Measurements from ENCODE around the gene PSMA6.
"Not testable (repeated sequence)": the region's sequence is repeated elsewhere in the genome, so short reads cannot be mapped to it uniquely, and the experiment has no call there.

The PSMA6 gene

GRCh38 chr14:35346738-35347322 is 54.6 kb downstream of the PSMA6 start:
- DNase-seq, result no peak

DNA sequence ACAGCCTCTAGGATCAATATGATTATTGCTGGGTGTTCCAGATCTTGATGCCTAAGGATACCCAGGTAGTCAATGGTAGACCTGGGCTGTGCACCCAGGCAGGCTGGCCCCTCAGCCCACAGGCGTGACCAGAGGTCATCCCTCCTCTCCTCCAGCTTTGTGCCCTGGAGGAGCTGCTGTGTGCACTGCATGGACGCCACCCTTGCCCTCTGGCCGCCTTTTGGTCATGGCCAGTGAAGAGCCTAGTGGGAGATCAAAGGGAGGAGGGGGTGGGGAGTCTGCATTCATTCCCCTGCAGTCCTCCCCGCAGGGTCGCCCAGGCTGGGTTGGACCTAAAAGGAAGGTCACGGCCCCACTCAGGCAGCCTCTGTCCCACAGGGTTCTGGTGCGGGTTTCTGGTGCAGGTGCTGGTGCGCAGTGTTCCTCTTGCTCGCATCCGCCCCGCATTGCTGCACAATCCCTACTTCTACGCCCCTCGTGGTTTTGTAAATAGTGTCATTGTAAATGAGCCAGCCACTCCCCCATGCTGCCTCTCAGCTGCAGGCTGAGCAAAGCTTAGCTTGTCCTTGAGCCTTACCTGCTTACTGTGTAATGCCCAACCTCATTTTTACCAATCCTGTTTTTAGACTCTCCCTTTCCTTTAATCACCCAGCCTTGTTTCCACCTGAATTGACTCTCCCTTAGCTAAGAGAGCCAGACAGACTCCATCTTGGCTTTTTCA is 55.3 kb downstream of the PSMA6 start:
- DNase-seq, result no peak

GRCh38 chr14:35348044-35348380 is 55.8 kb downstream of the PSMA6 start:
- not testable (repeated sequence) for DNase-seq

DNA sequence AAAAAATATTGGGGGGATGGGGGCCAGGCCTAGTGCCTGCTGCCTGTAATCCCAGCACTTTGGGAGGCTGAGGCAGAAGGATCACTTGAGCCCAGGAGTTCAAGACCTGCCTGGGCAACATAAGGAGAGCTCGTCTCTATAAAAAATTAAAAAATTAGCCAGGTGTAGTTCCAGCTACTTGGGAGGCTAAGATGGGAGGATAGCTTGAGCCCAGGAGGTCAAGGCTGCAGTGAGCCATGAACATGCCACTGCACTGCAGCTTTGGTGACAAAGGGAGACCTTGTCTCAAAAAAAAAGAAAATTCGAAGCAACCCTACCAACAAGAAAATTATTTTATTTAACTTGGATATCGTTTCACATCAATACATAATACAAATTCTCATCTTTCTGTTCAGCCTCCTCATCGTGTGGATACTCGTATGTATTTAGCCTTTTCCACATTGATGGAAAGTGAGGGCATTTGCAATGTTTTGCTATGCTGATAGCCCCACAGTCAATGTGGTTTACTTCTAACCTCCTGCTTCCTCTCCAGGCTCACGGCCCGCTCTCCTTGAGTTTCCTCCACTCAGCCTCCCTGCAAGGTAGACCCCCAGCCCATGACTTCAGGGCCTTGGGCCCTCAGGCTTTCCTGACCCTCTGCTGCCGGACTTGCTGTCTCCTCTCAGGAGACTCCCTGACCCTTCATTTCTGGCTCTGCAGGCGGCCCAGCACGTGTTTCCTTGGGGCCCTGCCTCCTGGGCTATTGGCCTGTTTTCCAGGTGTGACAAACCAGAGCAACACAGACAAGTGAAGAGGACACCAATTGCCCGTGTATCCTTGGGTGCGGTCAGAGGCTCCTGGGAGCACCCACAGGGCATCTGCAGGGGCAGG is 57.5 kb downstream of the PSMA6 start:
- DNase-seq, result no peak

DNA sequence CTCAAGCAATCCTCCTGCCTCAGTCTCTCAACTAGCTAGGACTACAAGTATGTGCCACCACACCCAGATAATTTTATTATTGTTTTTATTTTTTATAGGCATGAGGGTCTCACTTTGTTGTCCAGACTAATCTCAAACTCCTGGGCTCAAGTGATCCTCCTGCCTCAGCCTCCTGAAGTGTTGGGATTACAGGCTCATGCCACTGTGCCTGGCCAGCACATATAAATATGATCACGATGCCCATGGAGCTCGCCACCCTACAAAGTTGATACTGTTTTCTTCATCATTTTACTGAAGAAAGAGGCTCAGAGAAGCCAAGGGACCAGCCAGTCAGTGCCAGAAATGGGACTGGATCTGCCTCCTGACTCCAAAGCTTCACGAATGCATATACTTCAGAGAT is 59.3 kb downstream of the PSMA6 start:
- DNase-seq, result no peak

DNA sequence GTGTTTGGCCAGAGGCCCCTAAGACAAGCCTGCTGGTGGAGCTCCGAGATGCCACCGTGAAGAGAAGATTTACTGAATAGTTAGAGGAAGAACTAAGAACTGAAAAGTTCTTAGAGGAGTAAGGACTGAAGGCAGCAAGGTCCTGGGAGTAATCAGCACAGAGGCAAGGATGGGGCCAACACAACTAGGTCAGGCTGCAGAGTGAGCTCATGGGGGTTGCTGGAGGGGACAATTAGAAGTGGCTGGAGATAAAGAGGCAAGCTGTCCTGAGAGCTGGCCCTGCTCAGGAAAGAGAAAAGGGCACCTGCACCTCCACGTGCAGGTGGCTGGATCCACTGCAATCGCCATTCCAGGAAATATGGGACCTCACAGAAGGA is 59.7 kb downstream of the PSMA6 start:
- no peak for DNase-seq

- DNase-seq, result no peak
These were observed 60.4 kb downstream of the PSMA6 start for GRCh38 chr14:35352274-35353233.

GRCh38 chr14:35353409-35354172 is 61.4 kb downstream of the PSMA6 start:
- no peak for DNase-seq

GRCh38 chr14:35355235-35355634 is 63.1 kb downstream of the PSMA6 start:
- not testable (repeated sequence) for DNase-seq

DNA sequence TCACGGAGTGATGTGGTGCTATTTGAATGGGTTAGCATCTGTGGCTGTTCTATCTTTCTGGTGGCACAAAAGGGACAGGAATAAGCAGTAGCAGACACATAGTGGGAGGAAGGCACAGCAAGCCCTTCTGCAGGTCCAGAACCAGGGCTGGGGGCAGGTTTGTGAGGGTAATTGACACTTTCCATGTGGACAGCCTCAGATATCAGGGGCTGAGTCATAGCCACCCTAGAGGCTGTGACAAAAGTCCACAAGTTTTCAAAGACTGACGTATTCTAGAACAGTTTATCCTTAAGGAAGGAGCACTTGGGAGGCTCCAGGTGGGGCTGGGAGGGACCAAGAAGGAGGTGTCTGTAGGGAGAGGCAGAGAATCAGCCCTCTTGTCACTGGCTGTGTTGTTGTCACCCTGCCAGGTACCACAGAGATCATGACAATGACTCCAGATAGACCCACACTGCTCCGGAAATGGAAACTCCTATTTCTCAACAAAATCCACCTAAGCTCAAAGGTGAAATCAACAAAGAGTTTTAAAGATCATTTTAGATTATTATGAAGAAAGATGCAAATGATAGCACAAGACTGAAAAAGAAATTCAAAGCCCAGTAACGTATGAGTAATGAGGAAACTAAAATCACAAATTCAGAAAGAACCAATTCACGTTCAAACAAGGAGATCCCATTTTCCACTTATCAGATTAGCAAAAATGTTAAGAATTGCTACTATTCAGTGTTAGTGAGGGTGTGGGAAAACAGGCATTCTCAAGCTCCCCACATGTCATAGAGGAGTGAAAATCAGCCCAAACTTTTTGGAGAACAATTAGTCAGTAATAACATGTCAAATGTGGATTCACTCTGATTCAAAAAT is 64.0 kb downstream of the PSMA6 start:
- no peak for DNase-seq

DNA sequence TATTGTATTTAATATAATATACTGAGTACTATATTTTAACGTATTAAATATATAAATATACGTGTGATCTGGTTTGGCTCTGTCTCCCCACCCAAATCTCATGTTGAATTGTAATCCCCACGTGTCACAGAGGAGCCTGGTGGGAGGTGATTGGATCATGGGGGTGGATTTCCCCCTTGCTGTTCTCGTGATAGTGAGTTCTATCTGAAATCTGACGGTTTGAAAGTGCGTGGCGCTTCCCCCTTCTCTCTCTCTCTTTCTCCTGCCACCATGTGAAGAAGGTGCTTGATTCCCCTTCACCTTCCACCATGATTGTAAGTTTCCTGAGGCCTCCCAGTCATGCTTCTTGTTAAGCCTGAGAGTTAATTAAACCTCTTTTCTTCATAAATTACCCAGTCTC is 67.5 kb downstream of the PSMA6 start:
- not testable (repeated sequence) for DNase-seq

DNA sequence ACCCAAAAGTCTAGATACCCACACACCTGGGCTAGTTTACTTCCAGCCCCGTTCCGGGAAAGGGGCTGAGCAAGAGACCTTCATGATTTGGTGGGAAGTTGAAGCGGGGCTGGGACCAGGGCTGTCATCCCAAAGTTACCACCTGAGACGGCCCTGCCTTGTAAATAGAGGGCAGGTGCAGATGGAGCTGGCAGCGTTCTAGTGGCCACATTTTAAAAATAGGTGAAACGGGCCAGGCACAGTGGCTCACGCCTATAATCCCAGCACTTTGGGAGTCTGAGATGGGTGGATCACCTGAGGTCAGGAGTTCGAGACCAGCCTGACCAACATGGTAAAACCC is 68.9 kb downstream of the PSMA6 start:
- no peak for DNase-seq

DNA sequence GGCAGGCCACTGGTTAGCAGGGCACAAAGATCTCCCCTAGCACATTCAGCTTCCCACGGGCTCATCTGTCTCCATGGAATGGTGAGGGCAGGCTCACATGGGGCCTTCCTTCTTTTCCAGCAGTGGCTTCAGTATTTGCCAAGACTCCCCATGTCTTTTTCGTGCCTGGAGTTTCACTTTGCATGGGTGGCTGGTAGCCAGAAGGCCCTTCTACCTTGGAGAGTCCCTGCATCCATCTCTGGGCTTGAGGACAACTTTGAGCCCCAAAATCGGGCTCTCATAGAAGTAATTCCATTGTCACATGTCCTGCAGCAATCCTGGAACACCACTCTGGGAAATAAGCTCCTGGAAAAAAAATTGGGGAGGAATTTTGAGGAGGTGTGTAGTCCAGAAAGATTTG is 70.3 kb downstream of the PSMA6 start:
- DNase-seq, result no peak

DNA sequence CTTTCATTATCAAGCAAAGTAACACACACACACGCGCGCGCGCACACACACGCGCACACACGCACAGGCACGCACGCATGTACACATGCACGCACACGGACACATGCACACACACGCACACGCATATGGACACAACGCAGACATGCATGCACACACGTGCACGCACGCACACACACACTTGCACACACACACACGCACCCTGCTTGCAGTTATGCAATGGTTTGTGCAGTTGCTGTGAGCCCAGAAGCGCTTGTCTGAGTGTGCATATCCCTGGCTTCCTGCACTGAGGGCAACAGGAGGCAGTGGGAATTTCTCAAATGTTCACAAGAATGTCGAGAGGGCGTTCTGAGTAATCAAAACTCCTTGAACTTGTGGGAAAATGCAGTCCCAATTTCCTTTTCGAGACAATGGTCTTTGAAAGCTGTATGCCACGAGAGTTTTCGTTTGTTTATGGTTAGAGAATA is 70.8 kb downstream of the PSMA6 start:
- no peak for DNase-seq

GRCh38 chr14:35365130-35366055 is 73.2 kb downstream of the PSMA6 start:
- DNase-seq, result peak; percentile 37

- no peak for DNase-seq
These were observed 73.9 kb downstream of the PSMA6 start for GRCh38 chr14:35366056-35366451.

DNA sequence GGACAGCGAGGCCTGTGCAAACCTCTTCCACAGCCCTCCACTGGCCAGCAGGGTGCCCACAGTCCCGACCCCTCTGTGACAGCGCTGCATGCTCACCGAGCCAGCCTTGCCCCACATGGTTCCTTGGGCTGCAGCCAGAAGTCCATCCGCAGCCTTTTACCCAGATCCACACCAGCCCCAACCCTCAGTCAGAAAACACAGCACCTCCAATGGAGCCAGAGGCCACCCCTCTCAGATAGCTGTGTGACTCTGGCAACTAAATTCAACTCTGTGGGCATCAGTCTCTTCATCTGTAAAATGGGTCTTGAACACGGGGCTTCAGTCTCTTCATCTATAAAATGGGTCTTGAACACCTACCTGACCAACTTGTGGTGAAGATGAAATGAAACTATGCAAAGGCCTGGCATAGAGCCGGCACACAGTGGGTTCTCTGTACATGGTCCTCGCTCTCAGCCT is 74.4 kb downstream of the PSMA6 start:
- DNase-seq, result no peak

- no peak for DNase-seq
These were observed 74.8 kb downstream of the PSMA6 start for GRCh38 chr14:35367056-35367372.
